GM19043 (cell line): ENCODE data around the gene CDT1.

Source experiments
- ATAC-seq: cut with Tn5 transposase; IDR thresholded peaks from one replicate; pipeline ENCODE4 v1.9.1; 2021; ENCODE audit warnings: low read depth; ENCODE audit not compliant: unreplicated experiment

Gene CDT1

GRCh38 chr16:88854306-88855111 lies 50.9 kb downstream of the CDT1 start:
- ATAC-seq, result no peak

DNA sequence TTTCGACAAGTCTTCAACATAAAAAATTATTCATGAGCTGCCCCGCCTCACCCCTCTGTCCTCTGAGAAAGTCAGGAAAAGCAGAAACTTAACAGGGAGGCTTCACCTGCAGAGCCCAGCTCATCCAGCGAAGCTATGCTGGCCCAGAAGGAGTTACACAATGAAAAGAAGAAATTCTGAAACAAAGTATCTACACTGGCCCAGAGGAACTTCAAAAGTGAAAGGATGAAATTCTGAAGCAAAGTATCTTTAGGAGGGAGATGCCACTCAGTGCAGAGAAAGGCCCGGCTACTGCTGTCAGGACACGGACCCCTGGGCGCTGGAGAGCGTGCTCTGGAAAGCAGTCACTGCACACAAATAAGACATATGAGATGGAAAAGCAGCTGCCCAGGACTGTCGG lies 51.6 kb downstream of the CDT1 start:
- no peak for ATAC-seq

DNA sequence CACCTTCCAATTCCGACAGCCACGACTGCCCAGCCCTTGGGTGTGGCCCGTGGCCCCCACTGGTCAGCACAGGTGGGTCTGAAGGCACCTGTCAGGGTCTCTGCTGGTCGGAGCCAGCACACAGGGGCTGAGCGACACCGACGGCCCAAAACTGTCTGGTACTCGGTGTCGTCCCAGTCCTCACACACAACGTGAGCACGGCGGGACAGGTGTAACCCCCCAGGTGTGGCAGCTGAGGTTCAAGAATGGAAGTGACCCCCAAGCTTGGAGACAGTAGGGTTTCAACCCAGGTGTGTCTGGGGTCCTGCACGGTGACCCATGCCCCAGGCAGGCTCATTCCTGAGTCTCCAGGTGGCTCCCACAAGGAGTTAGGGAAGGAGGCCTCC lies 52.1 kb downstream of the CDT1 start:
- no peak for ATAC-seq

GRCh38 chr16:88856122-88856827 lies 52.7 kb downstream of the CDT1 start:
- peak; percentile 18 for ATAC-seq

- peak; percentile 72 for ATAC-seq
These were observed 53.5 kb downstream of the CDT1 start, which contains the start of the genes GALNS and TRAPPC2L for GRCh38 chr16:88856828-88857727. TSS of gene GALNS (minus strand) at chr16:88856947. CDS start at chr16:88856877, 70 bp downstream. TSS of gene TRAPPC2L (plus strand) at chr16:88857127. CDS start at chr16:88857151, 24 bp downstream.

DNA sequence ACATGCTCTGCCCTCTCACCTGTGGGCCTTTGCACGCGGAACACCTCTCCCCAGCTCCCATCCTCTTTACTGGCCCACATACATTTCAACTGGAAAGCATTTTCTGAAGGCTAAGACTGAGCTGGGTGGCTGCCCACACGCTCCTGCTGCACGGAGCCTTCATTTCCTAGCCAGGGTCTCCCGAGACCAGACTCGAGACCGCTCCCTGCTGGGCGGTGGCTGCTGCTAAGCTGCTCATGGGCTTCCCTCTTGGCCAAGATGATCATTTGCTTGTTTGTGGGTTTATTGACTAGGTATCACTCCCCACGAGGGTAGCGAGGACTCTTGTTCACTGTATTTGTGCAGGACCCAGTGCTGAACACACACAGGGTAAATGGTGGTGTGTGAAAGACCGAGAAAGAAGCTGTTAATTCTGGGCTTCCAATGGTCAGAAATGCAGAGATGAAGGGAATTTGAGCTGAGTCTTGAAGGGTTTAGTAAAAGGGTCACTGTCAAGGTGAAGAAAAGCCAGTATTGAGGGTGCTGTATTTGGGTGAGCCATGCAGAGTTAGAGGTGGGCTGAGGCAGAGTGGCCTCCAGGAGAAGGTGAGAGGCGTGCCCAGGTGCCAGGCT lies 54.2 kb downstream of the CDT1 start:
- peak; percentile 46 for ATAC-seq
